ENCODE measurements around the gene HCN1. TPM values are rescaled to one million over a fixed set of nuclear protein-coding genes. Genes with fewer than 3 reads are reported as not detected.

The HCN1 gene
- total and polyA plus RNA-seq, 2 of the 8 experiments (the other 6 are each of a cell fraction or from before 2014, with no cell fraction given): 1.1 to 6.7 TPM

GRCh38 chr5:45274241-45274640, 421.9 kb downstream of the HCN1 start:
- no peak overlapping the region for H2AFZ ChIP-seq (ENCODE audit: low read length)
- H3K4ac ChIP-seq (replicated peaks; ENCODE audit: insufficient read length, low read depth, low read length): no peak overlapping the region
- H2BK20ac ChIP-seq (ENCODE audit: low read length): no peak overlapping the region
- no peak overlapping the region for H4K8ac ChIP-seq (ENCODE audit: extremely low read depth, insufficient read depth, low read length)
- no peaks in the 10 kb centered on the region for H3K4me1 ChIP-seq (replicated peaks in 1 of 4; ENCODE audit: control insufficient read depth in 3 of 4, insufficient read depth in 4 of 4, low read length in 3 of 4)
- H3K27me3 ChIP-seq (replicated peaks in 1 of 4; ENCODE audit: control insufficient read depth in 3 of 4, extremely low read depth in 1 of 4, insufficient read depth in 3 of 4, low read length in 3 of 4): no peaks in the 10 kb centered on the region
- no peak overlapping the region for H2BK15ac ChIP-seq (ENCODE audit: low read length)
- ChIA-PET POLR2A (ENCODE audit: partially characterized antibody) (no interaction called here), CTCF (ENCODE audit: partially characterized antibody) (interaction anchor here (1.3 kb wide), 1 partner anchor 13 kb away, joined by 3 read pairs; no protein-coding TSS in a partner anchor)
- H2BK5ac ChIP-seq (ENCODE audit: low read depth, low read length): no peak overlapping the region
- H2BK12ac ChIP-seq (ENCODE audit: low read depth, low read length): no peak overlapping the region
- no peak overlapping the region for H3K23ac ChIP-seq (ENCODE audit: insufficient read length)
- no peaks in the 10 kb centered on the region; the same call in 1 of the 2 replicates for H3K23me2 ChIP-seq (ENCODE audit: low read depth, low read length)
- no peaks in the 10 kb centered on the region for H3K36me3 ChIP-seq (ENCODE audit: control insufficient read depth in 2 of 4, insufficient read depth in 4 of 4, low read length in 3 of 4)
- H4K91ac ChIP-seq (replicated peaks; ENCODE audit: insufficient read length, low read length): no peak overlapping the region
- 85% methylated on average over 2 of the region's 2 CpGs; no CpG with 5 or more reads in 1 of the 2 experiments for WGBS, 2 experiments (ENCODE audit: extremely low coverage in 1 of 2, insufficient coverage in 1 of 2, insufficient read length in 1 of 2, insufficient replicate concordance in 2 of 2, low coverage in 1 of 2, low lambda C conversion rate in 2 of 2, missing lambda C conversion rate in 1 of 2)
- H2BK120ac ChIP-seq (replicated peaks; ENCODE audit: low read depth, low read length): no peak overlapping the region
- H3K4me3 ChIP-seq (ENCODE audit: extremely low read depth in 1 of 4, insufficient read depth in 2 of 4, low read depth in 3 of 4, low read length in 4 of 4): no peak overlapping the region
- no peak overlapping the region for H3K4me2 ChIP-seq (ENCODE audit: insufficient read depth in 1 of 2, low read depth in 2 of 2, low read length in 2 of 2)
- no peaks in the 10 kb centered on the region for H3K79me1 ChIP-seq (ENCODE audit: low read depth, low read length)
- H3K27ac ChIP-seq (ENCODE audit: low read depth, low read length): no peak overlapping the region
- H3K9me3 ChIP-seq (ENCODE audit: insufficient read depth in 2 of 2, low read depth in 1 of 2, low read length in 1 of 2): no peaks in the 10 kb centered on the region
- no peaks in the 10 kb centered on the region for H3K79me2 ChIP-seq (ENCODE audit: control insufficient read depth in 1 of 2, insufficient read depth in 2 of 2, low read length in 2 of 2)
- DNase-seq (ENCODE audit: low read depth in 1 of 2, low spot score in 2 of 2): no peak
- no peak overlapping the region for H4K5ac ChIP-seq (ENCODE audit: insufficient read length, low read depth, low read length)
- no peak overlapping the region for H3K18ac ChIP-seq (ENCODE audit: extremely low read depth, low read length)
- H3K9ac ChIP-seq (replicated peaks in 1 of 4; ENCODE audit: extremely low read depth in 1 of 4, low read depth in 3 of 4, low read length in 3 of 4): no peak overlapping the region
- no peak overlapping the region for H3K56ac ChIP-seq (replicated peaks; ENCODE audit: insufficient read length, low read depth, low read length)
- H4K20me1 ChIP-seq (replicated peaks in 1 of 2; ENCODE audit: control insufficient read depth in 1 of 2, insufficient read depth in 2 of 2, low read length in 2 of 2): no peaks in the 10 kb centered on the region
- H2AK5ac ChIP-seq (ENCODE audit: low read depth, low read length): no peak overlapping the region
- no peak for FAIRE-seq
- no peak overlapping the region for H3K14ac ChIP-seq (ENCODE audit: insufficient read length)
- no peak for TF ChIP-seq SIN3A (conservative IDR thresholded peaks at IDR 0.05 in 1 of 2, IDR thresholded peaks at IDR 0.05 in 1 of 2; ENCODE audit: low read depth in 1 of 2, low read length in 2 of 2)
- TF ChIP-seq SIRT6 (IDR thresholded peaks at IDR 0.05; ENCODE audit: low read length): no peak
- TF ChIP-seq KDM4A (IDR thresholded peaks at IDR 0.05; ENCODE audit: low read depth, low read length, severe bottlenecking): no peak
- no peak for TF ChIP-seq ASH2L (IDR thresholded peaks at IDR 0.05; ENCODE audit: low read length)
- TF ChIP-seq CBX5 (IDR thresholded peaks at IDR 0.05; ENCODE audit: low read depth, low read length): no peak
- no peak for TF ChIP-seq PHF8 (conservative IDR thresholded peaks at IDR 0.05; ENCODE audit: low read depth, low read length)
- TF ChIP-seq SIX5 (IDR thresholded peaks at IDR 0.05; ENCODE audit: low read depth, low read length): no peak
- TF ChIP-seq SP4 (IDR thresholded peaks at IDR 0.05; ENCODE audit: low read length): no peak
- no peak for TF ChIP-seq SAP30 (IDR thresholded peaks at IDR 0.05; ENCODE audit: insufficient read depth, insufficient replicate concordance, low read length)
- no peak for TF ChIP-seq BACH1 (IDR thresholded peaks at IDR 0.05; ENCODE audit: low read length)
- TF ChIP-seq POLR2AphosphoS5 (IDR thresholded peaks at IDR 0.05; ENCODE audit: low read depth, low read length): no peak
- TF ChIP-seq HDAC2 (IDR thresholded peaks at IDR 0.05; ENCODE audit: borderline replicate concordance in 1 of 2, low read depth in 2 of 2, low read length in 2 of 2): no peak
- no peak for TF ChIP-seq CREB1 (IDR thresholded peaks at IDR 0.05)
- no peak for TF ChIP-seq HDAC6 (IDR thresholded peaks at IDR 0.05; ENCODE audit: low read depth, low read length)
- TF ChIP-seq KDM5A (IDR thresholded peaks at IDR 0.05; ENCODE audit: low read length): no peak
- TF ChIP-seq, protein P1, sequence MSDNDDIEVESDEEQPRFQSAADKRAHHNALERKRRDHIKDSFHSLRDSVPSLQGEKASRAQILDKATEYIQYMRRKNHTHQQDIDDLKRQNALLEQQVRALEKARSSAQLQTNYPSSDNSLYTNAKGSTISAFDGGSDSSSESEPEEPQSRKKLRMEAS (IDR thresholded peaks at IDR 0.05): no peak

Data from H1 (cell line).